Measurements from ENCODE around the gene CUL1.
A peak's percentile ranks its signal among the peaks of the same experiment; 100 is the strongest.

The CUL1 gene

DNA sequence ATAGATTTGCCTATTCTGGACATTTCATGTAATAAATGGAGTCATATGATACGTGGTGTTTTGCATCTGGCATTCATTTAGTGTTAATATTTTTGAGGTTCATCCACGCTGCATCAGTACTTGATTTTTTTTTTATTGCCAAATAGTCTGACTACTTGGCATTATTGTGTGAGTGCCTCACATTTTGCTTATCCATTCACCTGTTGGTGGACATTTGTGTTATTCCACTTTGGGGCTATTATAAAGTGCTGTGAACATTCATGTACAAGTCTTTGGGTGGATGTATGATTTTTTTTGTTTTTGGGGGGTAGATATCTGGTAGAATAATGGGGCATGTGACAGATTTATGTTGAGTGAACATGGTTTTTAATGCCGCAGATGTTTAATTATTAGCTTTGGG, 19.7 kb downstream of the CUL1 start:
- no peak for DNase-seq (ENCODE audit: low spot score)

DNA sequence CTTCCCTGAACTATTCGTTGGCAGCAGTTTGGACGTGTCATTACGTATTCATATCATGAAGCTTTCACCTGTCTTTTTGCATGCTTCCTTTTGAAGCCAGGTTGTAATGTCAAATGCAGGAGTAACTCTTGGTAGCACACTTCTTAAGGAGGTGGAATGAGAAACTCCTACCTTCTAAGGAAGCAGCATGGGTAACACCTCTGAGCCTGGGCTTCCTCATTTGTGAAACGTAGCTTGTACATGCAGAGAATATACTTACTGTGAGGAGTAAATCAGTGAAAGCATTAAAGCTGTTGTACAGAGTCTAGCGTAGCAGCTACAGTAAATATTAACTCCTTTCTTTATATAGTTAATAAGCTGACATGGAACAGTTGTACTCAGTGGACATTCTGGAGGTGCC, 21.1 kb downstream of the CUL1 start:
- DNase-seq (ENCODE audit: low spot score): no peak

DNA sequence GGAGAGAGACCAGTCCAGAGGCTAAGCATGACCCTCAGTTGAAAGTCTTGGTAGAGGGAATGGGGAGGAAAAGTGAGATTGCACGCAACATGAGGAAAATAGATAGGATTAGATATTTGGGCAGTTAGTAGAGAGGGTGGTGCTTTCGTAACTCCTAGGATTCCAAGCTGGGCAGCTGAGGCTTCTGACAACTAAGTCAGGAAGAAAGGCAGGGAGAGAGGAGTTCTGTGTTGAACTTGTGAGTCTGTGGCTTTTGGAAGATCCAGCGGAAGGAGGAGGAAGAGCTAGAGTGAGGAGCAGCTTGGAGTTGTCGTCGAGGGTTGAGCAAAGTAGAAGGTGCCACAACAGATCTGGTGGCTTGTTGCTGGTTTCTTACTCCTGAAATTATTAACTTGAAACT, 21.8 kb downstream of the CUL1 start:
- DNase-seq (ENCODE audit: low spot score): no peak

DNA sequence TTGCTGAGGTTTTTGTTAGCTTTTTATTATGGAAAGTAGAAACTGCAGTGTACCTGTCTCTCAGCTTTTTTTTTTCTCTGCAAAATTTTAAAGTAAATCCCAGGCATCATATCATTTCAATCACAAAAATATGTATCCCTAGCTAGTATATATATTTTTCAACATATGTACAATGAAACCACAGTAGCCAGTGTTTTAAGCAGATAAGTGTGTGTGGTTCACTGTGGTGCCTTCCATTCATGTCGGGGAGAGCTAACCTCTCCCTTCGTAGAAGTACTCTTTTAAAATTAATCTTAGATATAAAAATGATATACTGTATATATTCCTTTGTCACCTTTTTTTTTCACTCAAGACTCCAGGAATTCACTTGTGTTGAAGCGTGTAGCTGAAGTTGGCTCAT, 22.7 kb downstream of the CUL1 start:
- no peak for DNase-seq (ENCODE audit: low spot score)

DNA sequence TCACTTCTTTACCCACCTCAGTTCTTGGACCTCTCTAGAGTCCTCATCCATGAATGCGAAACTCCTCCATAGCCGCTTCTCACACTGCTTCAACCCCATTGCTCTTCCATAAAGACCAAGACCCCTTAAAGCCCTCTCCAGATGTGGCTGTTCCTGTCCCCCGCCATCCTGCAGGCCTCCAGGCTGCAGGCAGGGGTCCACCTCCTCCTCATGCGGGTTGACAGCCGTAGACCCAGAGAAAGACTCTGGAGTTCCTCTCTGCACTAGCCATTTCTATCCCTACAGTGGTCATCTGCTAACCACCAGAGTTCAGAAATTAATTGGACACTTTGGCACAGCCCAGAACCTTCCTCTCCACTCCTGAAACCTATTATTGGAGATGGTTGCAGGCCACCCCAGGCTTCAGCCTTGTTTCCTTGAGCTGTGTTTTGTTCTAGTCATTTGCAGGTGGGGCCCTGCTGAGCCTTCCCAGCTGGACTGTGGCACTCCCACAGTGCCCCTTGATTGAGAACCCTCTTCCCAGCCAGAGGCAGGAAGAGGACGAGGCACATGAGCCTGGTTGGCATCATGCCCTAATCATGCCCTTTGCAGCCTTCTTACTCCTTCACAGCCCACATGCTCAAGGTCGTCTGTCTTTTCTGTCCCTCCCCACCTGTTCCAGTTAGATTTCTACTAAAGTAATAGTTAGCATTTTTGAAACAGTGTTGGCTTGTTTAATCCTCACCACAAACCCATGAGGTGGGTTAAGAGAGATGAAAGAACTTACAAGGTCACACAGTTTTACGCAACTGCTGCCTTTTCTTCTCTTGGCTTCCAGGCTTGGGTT, 23.9 kb downstream of the CUL1 start:
- DNase-seq (ENCODE audit: low spot score): no peak

DNA sequence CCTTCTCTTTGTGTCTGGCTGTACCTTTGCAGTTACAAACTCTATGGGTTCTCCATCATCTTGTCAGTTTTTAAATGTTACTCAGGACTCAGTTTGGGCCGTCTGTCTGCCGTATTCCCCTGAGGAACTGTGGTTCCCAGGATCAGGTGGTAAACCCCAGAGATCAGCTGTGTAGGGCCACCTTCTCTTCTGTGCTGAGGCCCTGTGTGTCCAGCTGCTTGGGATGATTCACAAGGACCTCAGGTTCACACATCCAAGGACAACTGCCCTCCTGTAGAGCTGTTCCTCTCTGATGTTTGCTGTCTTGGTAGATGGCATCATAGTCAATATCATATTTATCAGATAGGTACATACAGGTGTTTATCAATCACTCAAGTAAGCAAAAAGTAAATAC, 24.5 kb downstream of the CUL1 start:
- DNase-seq (ENCODE audit: low spot score): no peak

DNA sequence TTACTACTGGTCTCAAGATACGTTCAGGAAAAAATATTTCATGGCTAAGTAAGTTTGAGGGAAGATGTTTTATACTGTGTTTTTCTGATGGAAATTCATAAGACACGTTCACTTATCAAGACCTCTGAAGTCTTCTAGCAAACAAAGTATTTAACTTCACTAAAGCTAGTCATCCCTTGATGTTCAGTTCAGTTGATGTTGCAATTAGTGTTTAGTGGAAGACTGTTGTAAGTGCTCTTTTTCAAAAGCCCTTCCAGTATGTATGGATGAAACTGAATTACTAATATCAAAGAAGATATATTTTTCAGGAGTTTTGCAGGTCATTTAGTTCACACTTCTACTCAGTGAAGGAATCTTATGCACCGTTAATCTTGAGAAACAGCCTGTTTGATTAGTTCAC, 25.1 kb downstream of the CUL1 start:
- DNase-seq (ENCODE audit: low spot score): no peak

DNA sequence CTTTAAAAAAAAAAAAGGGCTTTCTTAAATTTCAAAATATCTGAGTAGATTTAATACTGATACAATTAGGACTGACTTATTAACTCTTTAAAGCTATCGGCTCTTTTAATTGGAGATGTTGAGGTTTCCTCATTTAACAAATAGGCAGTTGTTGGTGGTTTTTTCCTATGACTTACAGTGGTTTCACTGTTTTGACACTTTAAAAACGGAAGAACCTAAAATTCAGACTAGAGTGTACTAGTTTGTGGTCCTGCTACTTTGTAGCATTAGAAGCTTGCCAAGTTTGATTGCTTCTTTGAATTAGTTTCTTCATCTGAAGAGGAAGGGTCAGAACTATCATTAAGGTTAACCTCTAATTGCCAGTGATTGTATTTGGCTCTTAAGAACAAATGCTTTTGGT, 27.7 kb downstream of the CUL1 start:
- no peak for DNase-seq (ENCODE audit: low spot score)

DNA sequence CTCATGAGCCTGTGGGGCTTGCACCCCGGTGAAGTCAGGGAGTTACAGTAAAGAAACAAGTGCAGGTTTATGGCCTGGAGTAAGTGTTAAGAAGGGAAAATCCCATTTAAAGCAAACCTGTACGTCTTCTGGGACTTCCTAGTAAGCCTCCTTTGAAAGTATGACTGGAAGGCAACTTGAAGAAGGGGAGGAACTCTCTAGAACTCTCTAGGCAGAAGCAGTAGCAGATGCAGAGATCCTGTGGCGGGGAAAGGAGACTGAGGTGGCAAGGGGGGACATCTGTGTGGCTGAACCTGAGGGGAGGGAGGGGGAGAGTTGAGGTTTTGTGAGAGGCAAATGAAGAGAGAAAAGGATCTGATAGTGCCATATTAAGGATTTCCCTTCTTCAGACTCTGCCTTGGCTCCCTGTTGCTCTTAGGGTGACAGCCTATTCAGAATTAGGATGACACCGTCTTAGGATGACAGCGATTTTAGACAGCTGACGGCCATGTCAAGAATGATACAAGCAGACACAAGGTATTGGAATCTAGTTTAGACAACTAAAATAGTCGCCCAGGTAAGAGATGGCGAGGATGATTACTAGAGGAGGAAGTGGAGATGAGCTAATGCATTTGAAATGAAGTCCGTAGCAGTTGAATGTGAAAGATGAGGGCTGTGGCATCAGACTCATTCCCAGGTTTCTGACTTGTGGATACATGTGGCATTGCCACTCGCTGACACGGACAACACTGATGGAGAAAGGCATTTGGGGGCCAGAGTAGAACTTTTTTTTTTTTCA, 29.0 kb downstream of the CUL1 start:
- no peak for DNase-seq (ENCODE audit: low spot score)

DNA sequence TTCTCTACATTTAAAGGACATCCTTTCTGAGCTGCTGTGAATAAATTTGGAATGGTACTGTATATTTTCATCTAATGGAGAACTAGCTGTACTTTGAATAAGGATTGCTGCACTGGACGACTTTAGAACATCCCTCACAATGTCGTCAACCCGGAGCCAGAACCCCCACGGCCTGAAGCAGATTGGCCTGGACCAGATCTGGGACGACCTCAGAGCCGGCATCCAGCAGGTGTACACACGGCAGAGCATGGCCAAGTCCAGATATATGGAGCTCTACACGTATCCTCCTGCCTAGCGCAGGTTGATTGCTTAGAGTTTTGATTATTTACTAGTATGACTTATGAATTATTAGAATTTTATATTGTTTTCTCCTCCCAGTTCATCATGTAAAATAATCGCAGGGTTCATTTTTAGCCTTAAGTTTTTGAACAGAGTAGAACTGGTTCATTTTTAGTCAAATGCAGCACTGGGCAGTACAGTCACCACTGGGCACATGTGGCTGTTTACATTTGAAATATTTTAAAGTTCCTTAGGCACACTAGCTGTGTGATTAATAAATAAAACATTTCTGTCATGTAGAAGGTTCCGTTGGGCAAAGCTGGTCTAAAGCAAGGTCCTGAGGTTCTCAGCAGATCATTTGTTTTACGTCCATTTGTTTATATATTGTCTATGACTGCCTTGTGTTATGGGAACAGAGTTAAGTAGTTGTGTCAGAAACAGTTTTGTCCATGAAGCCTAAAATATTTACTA, 31.5 kb downstream of the CUL1 start:
- DNase-seq (ENCODE audit: low spot score): peak; percentile 63

DNA sequence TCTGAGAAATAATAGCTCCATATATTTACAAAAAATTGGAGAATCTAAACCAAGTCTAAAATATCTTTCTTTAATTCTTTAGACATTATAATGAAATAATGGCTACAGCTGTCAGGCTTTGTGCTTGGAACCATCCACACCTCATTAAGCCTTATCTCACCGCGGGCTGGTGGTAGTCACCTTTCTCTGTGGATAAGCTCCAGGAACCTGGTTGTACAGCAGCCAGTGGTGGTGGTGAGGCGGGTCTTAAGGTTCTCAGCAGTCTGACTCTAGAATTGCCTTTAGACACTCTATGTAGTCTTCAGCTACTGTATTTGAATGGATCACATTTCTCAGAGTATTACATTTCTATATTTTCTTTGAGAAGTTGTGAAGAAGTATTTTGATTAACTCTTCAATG, 34.2 kb downstream of the CUL1 start:
- no peak for DNase-seq (ENCODE audit: low spot score)

DNA sequence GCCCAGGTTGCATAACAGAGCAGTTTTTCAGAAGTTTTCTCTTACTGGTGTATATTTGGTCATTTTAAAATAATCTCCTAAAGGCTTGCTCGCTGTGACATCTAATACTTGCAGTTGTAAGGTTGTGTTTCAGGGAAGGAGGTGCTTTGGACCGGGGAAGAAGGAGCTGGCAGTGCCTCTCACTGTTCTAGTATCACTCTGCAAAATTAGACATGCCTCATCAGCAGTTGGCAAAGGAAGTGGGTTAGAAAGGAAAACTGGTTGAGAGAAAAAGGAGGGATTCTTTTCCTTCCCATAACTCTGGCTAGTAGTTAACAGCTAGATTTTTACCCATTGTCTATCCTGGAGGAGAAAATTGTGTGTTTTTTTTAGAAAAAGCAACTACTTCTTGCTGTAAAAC, 34.8 kb downstream of the CUL1 start:
- DNase-seq (ENCODE audit: low spot score): no peak

DNA sequence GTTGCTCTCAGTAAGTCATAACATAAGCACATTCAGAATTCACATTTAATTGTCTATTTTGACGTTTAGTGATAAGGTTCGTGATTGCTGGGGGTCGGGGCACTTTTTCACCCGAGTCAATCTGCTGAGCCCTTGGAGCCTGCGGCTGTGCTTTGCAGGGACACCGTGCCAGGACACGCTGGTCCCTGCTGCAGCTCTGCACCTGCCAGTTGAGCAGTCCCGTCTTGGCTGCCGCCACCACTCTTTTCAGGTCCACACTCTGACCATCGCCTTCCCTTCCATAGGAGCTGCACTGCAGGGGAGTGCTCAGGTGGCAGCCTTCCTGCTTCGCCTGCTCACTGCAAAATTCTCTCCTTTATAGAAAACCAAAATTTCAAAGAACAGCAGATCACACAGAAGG, 36.4 kb downstream of the CUL1 start:
- no peak for DNase-seq (ENCODE audit: low spot score)

DNA sequence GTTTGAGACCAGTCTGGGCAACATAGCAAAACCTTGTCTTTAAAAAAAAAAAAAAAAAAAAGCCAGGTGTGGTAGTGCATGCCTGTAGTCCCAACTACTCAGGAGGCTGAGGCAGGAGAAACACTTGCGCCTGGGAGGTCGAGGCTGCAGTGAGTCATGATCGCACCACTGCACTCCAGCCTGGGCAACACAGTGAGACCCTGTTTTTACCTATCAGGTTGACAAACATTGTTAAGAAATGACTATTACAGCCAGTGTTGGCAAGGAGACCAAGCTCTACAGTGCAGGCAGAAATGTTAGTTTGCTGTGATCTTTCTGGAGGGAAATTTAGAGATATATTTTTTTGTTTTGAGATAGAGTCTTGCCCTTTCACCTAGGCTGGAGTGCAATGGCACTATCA, 37.3 kb downstream of the CUL1 start:
- no peak for DNase-seq (ENCODE audit: low spot score)

DNA sequence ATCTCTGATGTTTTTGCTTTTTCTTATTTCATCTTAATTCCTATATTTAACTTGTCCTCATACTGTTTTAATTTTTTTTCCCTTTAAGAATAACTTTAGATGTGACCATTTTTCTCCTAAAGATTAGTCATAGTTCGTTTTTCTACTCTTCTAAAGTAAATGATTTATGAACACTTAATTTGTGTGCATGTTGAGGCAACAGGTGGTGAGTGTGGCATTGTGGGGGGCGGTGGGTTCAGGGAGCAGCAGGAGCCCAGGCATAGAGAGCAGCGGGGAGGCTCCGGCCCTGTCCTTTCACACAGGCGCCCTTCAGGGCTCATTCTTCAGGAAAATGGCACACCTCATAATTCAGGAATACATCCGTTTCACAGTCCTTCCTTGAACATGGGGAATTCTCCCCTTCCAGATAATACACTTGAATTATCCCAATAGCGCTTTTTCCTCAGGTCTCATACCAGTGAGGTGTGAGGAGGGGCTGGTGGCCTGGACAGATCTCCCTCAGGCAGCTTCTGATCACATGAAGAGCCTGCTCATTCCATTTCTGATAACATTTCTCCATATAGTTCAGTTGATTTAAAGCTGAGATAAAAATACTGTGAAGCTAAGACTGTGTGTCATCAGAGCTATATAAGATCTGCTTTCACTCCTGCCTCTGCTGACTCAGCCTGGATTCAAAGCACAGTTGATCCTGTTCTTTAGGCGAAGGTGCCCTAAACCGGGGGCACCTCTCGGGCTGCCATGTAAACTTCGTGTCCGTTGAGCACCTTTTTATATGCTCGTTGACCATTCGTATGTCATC, 40.2 kb downstream of the CUL1 start:
- DNase-seq (ENCODE audit: low spot score): no peak

DNA sequence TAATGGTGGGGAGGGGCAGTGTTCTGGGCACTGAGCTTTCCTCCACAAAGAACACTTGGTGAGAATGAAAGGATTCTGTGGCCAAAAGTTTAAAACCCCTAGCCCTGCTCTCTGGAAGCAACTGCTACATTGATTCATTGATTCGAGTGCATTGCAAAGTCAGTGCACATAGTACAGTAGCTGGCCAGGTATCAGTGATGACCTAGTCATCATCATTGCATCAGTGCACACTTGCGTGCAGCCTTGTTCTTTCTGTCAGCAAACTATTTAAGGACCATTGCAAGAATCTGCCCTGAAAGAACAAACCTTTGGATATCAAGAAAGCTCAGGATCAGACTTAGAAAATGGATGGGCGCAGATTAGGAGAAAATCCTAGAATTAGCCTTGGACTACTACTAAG, 47.4 kb downstream of the CUL1 start:
- no peak for DNase-seq (ENCODE audit: low spot score)

DNA sequence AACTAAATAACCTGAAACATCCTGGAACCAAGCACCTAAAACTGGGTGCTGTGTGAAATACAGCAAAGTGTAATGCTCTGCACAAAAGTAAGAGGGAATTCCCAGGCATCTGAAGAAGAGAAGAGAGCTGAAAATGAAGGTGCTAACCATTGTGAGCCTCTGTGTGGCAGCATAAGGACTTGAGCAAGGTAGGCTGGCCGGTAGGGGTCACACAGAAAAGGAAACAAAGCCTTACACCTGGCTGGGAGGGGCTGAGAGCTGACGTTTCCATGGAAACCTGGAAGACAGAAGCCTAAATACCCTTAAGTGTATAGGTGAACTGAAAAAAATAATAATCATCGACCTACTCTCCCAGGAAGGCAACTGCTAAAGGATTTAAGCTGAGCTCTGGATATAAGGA, 48.6 kb downstream of the CUL1 start:
- no peak for DNase-seq (ENCODE audit: low spot score)

DNA sequence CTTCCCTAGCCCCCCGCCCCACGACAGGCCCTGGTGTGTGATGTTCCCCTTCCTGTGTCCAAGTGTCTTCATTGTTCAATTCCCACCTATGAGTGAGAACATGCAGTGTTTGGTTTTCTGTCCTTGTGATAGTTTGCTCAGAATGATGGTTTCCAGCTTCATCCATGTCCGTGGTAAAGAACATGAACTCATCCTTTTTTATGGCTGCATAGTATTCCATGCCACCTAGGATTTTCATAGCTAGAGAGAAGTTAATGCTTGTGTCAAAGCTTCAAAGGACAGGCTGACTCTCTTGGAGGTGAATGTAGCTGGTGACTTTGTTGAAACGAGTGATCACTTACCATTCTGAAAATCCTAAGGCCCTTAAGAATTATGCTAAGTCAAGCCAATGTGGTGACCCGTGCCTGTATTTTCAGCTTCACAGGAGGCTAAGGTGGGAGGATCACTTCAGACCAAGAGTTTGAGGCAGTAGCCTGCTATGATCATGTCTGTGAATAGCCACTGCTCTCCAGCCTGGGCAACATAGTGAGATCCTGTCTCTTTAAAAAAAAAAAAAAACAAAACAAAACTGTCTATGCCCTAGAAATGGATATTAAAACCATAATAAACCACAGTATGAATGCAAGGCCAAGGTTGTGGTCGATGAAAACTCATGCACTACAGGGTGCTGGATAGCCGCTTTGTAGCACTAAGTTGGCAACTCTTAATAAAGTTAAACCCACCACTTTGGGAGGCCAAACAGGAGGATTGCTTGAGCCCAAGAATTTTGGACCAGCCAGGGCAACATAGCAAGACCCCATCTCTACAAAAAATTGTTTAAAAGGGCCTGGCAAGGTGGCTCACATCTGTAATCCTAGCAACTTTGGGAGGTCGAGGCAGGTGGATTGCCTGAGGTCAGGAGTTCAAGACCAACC, 52.0 kb downstream of the CUL1 start:
- no peak for DNase-seq (ENCODE audit: low spot score)

DNA sequence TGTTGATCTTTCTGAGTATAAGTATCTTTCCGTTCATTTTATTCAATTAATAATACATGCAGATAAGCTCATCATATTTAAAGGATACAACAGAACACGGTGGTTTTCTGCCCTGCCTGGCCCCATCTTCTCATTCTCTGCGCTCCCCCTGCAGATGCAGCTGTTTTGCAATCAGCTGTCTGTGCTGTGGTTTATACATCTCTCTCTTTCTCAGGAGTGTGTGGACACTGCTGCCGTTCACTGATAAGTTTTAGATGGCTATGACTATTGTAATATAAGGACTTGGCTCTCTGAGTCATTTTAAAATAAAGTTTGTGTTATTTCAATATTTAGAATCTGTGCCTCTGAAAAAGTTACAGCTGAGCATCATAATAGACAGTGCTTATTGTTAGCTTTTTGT, 54.5 kb downstream of the CUL1 start:
- DNase-seq (ENCODE audit: low spot score): no peak

DNA sequence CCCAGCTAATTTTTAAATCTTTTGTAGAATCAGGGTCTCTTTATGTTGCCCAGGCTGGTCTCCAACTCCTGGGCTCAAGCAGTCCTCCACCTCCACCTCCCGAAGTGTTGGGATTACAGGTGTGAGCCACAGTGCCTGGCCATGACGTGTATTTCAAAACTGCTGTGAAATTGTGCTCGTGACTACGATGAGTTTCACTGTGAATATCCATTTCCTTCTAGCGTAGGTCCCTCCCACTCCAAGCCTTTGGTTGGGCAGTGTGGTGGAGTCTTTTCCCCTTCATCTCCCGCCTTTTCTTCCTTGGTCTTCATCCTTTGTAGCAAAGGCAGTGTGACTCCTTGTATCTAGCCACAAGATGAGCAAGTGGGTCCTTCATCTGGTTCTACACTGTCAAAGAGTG, 56.2 kb downstream of the CUL1 start:
- DNase-seq (ENCODE audit: low spot score): no peak
